Esophagus (tissue), 2 donors: Measurements from ENCODE around the gene C1QTNF1. TPM values are rescaled to one million over a fixed set of nuclear protein-coding genes. Genes with fewer than 3 reads are reported as not detected.
A peak's percentile ranks its signal among the peaks of the same experiment; 100 is the strongest.
"Not testable (repeated sequence)": the region's sequence is repeated elsewhere in the genome, so short reads cannot be mapped to it uniquely, and the experiment has no call there.

Experiments used
- H3K27ac ChIP-seq, 2 donors: one replicate each; pipeline ENCODE4 v1.5.1; 2013; ENCODE audit warnings: low read depth in 2 of 2, mild to moderate bottlenecking in 2 of 2, inconsistent platforms in 1 of 2, low read length in 1 of 2, moderate library complexity in 1 of 2
- H3K27me3 ChIP-seq, 2 donors: one replicate each; pipeline ENCODE4 v1.6.1; 2013; ENCODE audit warnings: low read length in 2 of 2, control low read depth in 1 of 2, mild to moderate bottlenecking in 1 of 2; ENCODE audit not compliant: insufficient read depth in 2 of 2, control insufficient read depth in 1 of 2
- H3K36me3 ChIP-seq, 2 donors: one replicate each; pipeline ENCODE4 v1.6.1; 2013; ENCODE audit warnings: low read length in 1 of 2; ENCODE audit not compliant: control insufficient read depth in 2 of 2, insufficient read depth in 2 of 2
- H3K4me1 ChIP-seq, 2 donors: one replicate each; pipeline ENCODE4 v1.6.1; 2013; ENCODE audit warnings: low read length in 1 of 2; ENCODE audit not compliant: control insufficient read depth in 2 of 2, insufficient read depth in 2 of 2
- H3K4me3 ChIP-seq, 2 donors: one replicate each; pipeline ENCODE4 v1.5.1; 2013; ENCODE audit warnings: low read length in 2 of 2, mild to moderate bottlenecking in 2 of 2, low read depth in 1 of 2, moderate library complexity in 1 of 2
- H3K9me3 ChIP-seq, 2 donors: one replicate each; pipeline ENCODE4 v1.6.1; 2013; ENCODE audit warnings: mild to moderate bottlenecking in 2 of 2, low read depth in 1 of 2, low read length in 1 of 2, moderate library complexity in 1 of 2; ENCODE audit not compliant: control insufficient read depth in 2 of 2, insufficient read depth in 1 of 2
- WGBS, 2 donors: extraction: QIAGEN DNeasy Blood & Tissue Kit; methylation state at CpG; one replicate each; pipeline ENCODE4 v1.1.7; 2013; 5-methylcytosine and 5-hydroxymethylcytosine counted together
- polyA plus RNA-seq, 2 donors: library from polyadenylated mRNA; stranded (reverse); fragments of 200-250 nt; gene quantifications; one replicate each; pipeline ENCODE4 v1.2.3, GENCODE V29; 2013
- donor health status: healthy with polysubstance abuse.
- donor health status: Bipolar disorder and iron deficiency.

C1QTNF1 gene
- polyA plus RNA-seq, 2 donors: 6.0 to 7.2 TPM

DNA sequence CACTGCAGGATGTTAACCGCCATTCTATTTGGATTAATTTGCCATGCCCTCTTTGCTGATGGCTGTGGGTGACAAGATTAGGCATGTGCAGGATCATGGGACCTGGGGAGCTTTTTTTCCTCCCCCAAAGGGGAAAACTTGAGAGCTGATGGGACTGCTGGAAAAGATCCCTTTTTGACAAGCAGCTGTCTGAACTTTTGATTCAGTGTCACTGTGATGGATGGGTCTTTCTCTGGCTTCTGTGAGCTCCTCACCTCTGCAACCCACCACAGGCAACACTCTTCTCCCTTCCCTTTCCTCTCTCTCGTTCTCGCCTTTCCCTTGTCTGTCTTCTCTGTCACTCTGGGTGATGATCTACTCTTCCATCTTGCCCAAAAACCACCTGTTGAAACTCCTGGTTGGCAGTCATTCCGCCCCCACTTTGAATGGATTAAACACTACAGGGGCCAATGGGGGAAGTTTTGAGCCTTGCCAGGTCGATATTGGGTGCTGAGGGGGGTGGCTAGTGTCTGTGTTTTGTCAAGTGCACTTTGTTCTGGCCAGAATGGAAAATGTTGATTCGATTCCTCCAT is 11.3 kb upstream of the C1QTNF1 start:
- H3K27me3 ChIP-seq: no peaks in the 10 kb centered on the region
- no peaks in the 10 kb centered on the region for H3K36me3 ChIP-seq
- peaks cover 6 to 9% of the 10 kb centered on the region in 2 donors for H3K4me1 ChIP-seq
- H3K9me3 ChIP-seq: no peaks in the 10 kb centered on the region
- H3K4me3 ChIP-seq: no peak overlapping the region
- H3K27ac ChIP-seq: no peak overlapping the region
- 77% methylated on average over 6 of the region's 6 CpGs for WGBS, 2 donors

DNA sequence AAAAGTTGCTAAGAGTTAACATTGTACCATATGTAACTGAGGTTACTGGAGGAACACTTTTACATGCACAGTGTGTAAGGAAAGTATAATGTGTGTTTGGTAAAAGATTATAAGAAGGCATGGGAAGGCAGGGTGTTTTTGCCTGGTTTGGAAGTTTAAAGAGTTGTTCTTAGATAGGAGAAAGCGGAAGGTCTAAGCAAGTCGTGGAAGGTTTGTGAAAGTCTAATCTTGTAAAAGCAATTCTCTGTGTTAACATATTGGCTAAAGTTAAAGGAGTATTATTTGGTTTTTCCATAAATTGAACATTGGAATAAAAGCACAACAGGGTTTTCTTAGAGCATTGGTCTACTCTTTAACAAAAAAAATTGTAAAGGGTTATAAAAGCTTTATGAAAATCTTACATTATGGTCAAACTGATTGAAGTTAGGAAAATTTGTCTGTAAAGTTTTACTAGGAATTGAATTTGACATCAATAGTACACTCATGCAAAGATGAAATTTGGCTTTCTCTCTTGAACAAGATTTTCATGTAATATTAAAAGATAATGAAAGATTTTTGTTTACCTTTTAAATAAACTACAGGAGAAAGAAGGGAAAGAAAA is 9.7 kb upstream of the C1QTNF1 start:
- H3K27ac ChIP-seq: no peak overlapping the region
- no peak overlapping the region for H3K4me3 ChIP-seq
- 84 to 96% methylated on average over 2 of the region's 2 CpGs for WGBS, 2 donors
- no peaks in the 10 kb centered on the region for H3K4me1 ChIP-seq
- no peaks in the 10 kb centered on the region for H3K27me3 ChIP-seq
- no peaks in the 10 kb centered on the region for H3K9me3 ChIP-seq
- H3K36me3 ChIP-seq: no peaks in the 10 kb centered on the region

DNA sequence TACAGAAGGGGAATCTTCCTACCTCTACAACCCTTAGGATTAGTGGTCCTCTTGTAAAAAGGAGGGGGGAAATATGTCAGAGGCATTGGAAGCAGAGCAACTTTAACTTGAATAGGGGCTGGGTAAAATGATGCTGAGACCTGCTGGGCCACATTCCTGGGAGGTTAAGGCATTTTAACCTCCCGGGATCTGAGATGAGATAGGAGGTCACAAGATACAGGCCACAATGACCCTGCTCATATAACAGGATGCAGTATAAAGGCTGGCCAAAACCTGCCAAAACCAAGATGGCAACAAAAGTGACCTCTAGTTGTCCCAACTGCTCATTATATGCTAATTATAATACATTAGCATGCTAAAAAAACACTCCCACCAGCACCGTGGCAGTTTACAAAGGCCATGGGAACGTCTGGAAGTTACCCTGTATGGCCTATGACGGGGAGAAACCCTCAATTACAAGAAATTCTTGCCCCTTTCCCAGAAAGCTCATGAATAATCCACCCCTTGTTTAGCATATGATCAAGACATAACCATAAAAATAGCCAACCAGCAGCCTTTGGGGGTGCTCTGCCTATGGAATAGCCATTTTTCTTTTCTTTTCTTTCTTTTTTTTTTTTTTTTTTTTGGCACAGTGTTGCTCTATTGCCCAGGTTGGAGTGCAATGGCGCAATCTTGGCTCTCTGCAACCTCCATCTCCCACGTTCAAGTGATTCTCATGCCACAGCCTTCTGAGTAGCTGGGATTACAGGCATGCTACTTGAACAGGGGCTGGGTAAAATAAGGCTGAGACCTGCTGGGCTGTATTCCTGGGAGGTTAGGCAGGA is 6.2 kb upstream of the C1QTNF1 start:
- Histone ChIP-seq H3K4me1 (peaks cover 0 to 2% of the 10 kb centered on the region in 2 donors), H3K9me3 (no peaks in the 10 kb centered on the region), H3K27me3 (no peaks in the 10 kb centered on the region), H3K36me3 (no peaks in the 10 kb centered on the region), H3K27ac (no peak overlapping the region), H3K4me3 (no peak overlapping the region)
- 64 to 66% methylated on average over 6 of the region's 6 CpGs for WGBS, 2 donors

DNA sequence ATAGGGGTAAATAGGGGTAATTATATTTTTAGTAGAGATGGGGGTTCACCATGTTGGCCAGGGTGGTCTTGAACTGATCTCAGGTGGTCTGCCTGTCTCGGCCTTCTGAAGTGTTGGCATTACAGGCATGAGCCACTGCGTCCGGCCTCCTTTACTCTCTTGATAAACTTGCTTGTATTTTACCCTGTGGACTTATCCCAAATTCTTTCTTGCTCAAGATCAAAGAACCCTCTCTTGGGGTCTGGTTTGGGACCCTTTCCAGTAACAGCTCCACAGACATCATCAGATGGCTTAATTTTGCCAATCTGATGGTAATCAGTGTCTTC is 5.6 kb upstream of the C1QTNF1 start:
- WGBS, 2 donors: 95% methylated on average over 3 of the region's 3 CpGs
- Histone ChIP-seq H3K27ac (no peak overlapping the region), H3K36me3 (no peaks in the 10 kb centered on the region), H3K27me3 (no peaks in the 10 kb centered on the region), H3K9me3 (no peaks in the 10 kb centered on the region), H3K4me1 (peaks cover 0 to 2% of the 10 kb centered on the region in 2 donors), H3K4me3 (no peak overlapping the region)

- 76 to 82% methylated on average over 2 of the region's 2 CpGs for WGBS, 2 donors
- no peak overlapping the region for H3K4me3 ChIP-seq
These were observed 4.7 kb upstream of the C1QTNF1 start for GRCh38 chr17:79019261-79019631.

GRCh38 chr17:79019632-79020584 is 4.1 kb upstream of the C1QTNF1 start:
- H3K4me1 ChIP-seq: peaks cover 0 to 7% of the 10 kb centered on the region in 2 donors

More at GRCh38 chr17:79019261-79019631, 4.7 kb upstream of the C1QTNF1 start:
- Histone ChIP-seq H3K27ac (no peak overlapping the region), H3K9me3 (no peaks in the 10 kb centered on the region), H3K27me3 (no peaks in the 10 kb centered on the region), H3K36me3 (no peaks in the 10 kb centered on the region), H3K4me1 (peaks cover 0 to 4% of the 10 kb centered on the region in 2 donors)

GRCh38 chr17:79020631-79021301 is 3.2 kb upstream of the C1QTNF1 start:
- 36 to 47% methylated on average over 2 of the region's 2 CpGs for WGBS, 2 donors
- Histone ChIP-seq H3K27ac (peak overlapping the region in 1 of 2 donors; percentile 35), H3K4me3 (no peak overlapping the region), H3K36me3 (no peaks in the 10 kb centered on the region), H3K9me3 (no peaks in the 10 kb centered on the region), H3K27me3 (no peaks in the 10 kb centered on the region), H3K4me1 (peaks cover 0 to 7% of the 10 kb centered on the region in 2 donors)

More at GRCh38 chr17:79019632-79020584, 4.1 kb upstream of the C1QTNF1 start:
- no peaks in the 10 kb centered on the region for H3K36me3 ChIP-seq
- WGBS, 2 donors: 23% methylated on average over 19 of the region's 19 CpGs
- H3K27me3 ChIP-seq: no peaks in the 10 kb centered on the region
- H3K4me3 ChIP-seq: no peak overlapping the region
- H3K9me3 ChIP-seq: no peaks in the 10 kb centered on the region
- H3K27ac ChIP-seq: peak overlapping the region; percentile 35 to 66

GRCh38 chr17:79021929-79022328 is 2.0 kb upstream of the C1QTNF1 start:
- not testable (repeated sequence) for H3K36me3 ChIP-seq, H3K27me3 ChIP-seq, H3K4me3 ChIP-seq, H3K27ac ChIP-seq, H3K9me3 ChIP-seq
- WGBS, 2 donors: 95% methylated on average over 2 of the region's 2 CpGs
- H3K4me1 ChIP-seq: peaks cover 0 to 10% of the 10 kb centered on the region in 2 donors
